ENCODE data around the gene RBX1.
A peak's percentile ranks its signal among the peaks of the same experiment; 100 is the strongest.

The RBX1 gene

GRCh38 chr22:40951795-40952605, 822 bp downstream of the RBX1 start (continued):
- TF ChIP-seq, protein P1, sequence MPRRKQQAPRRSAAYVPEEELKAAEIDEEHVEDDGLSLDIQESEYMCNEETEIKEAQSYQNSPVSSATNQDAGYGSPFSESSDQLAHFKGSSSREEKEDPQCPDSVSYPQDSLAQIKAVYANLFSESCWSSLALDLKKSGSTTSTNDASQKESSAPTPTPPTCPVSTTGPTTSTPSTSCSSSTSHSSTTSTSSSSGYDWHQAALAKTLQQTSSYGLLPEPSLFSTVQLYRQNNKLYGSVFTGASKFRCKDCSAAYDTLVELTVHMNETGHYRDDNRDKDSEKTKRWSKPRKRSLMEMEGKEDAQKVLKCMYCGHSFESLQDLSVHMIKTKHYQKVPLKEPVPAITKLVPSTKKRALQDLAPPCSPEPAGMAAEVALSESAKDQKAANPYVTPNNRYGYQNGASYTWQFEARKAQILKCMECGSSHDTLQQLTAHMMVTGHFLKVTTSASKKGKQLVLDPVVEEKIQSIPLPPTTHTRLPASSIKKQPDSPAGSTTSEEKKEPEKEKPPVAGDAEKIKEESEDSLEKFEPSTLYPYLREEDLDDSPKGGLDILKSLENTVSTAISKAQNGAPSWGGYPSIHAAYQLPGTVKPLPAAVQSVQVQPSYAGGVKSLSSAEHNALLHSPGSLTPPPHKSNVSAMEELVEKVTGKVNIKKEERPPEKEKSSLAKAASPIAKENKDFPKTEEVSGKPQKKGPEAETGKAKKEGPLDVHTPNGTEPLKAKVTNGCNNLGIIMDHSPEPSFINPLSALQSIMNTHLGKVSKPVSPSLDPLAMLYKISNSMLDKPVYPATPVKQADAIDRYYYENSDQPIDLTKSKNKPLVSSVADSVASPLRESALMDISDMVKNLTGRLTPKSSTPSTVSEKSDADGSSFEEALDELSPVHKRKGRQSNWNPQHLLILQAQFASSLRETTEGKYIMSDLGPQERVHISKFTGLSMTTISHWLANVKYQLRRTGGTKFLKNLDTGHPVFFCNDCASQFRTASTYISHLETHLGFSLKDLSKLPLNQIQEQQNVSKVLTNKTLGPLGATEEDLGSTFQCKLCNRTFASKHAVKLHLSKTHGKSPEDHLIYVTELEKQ (tag by site-specific recombination; IDR thresholded peaks at IDR 0.05; ENCODE audit: borderline replicate concordance) = no peak
- TF ChIP-seq KLF16 (tag by site-specific recombination; IDR thresholded peaks at IDR 0.05) (no peak), ZNF423 (tag by site-specific recombination; IDR thresholded peaks at IDR 0.05) (no peak), ZNF302 (tag by site-specific recombination; IDR thresholded peaks at IDR 0.05; ENCODE audit: low read depth) (no peak), FEZF1 (tag by site-specific recombination; IDR thresholded peaks at IDR 0.05) (peak; percentile 83), KLF1 (tag by site-specific recombination; IDR thresholded peaks at IDR 0.05) (no peak; the same call in 1 of the 2 replicates), ZNF426 (tag by site-specific recombination; IDR thresholded peaks at IDR 0.05) (0 out of 2 replicates have a peak, but pooled peaks have one; percentile 7), WT1 (tag by site-specific recombination; IDR thresholded peaks at IDR 0.05) (no peak), ZNF221 (tag by site-specific recombination; IDR thresholded peaks at IDR 0.05; ENCODE audit: borderline replicate concordance) (no peak), IKZF3 (tag by site-specific recombination; IDR thresholded peaks at IDR 0.05) (no peak), SETDB1 (IDR thresholded peaks at IDR 0.05; ENCODE audit: insufficient read length, low read length) (no peak), ZNF792 (tag by site-specific recombination; IDR thresholded peaks at IDR 0.05) (no peak), ZBTB6 (tag by site-specific recombination; IDR thresholded peaks at IDR 0.05) (no peak), HOXD13 (CRISPR knock-in tag; IDR thresholded peaks at IDR 0.05; ENCODE audit: borderline replicate concordance) (no peak), ZNF596 (tag by site-specific recombination; IDR thresholded peaks at IDR 0.05) (no peak), ZNF223 (tag by site-specific recombination; IDR thresholded peaks at IDR 0.05) (no peak), ZBTB26 (tag by site-specific recombination; optimal IDR thresholded peaks at IDR 0.05) (no peak)
- TF ChIP-seq, protein P2, sequence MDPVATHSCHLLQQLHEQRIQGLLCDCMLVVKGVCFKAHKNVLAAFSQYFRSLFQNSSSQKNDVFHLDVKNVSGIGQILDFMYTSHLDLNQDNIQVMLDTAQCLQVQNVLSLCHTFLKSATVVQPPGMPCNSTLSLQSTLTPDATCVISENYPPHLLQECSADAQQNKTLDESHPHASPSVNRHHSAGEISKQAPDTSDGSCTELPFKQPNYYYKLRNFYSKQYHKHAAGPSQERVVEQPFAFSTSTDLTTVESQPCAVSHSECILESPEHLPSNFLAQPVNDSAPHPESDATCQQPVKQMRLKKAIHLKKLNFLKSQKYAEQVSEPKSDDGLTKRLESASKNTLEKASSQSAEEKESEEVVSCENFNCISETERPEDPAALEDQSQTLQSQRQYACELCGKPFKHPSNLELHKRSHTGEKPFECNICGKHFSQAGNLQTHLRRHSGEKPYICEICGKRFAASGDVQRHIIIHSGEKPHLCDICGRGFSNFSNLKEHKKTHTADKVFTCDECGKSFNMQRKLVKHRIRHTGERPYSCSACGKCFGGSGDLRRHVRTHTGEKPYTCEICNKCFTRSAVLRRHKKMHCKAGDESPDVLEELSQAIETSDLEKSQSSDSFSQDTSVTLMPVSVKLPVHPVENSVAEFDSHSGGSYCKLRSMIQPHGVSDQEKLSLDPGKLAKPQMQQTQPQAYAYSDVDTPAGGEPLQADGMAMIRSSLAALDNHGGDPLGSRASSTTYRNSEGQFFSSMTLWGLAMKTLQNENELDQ (tag by site-specific recombination; IDR thresholded peaks at IDR 0.05; ENCODE audit: low read depth) = no peak
- TF ChIP-seq, protein P3, sequence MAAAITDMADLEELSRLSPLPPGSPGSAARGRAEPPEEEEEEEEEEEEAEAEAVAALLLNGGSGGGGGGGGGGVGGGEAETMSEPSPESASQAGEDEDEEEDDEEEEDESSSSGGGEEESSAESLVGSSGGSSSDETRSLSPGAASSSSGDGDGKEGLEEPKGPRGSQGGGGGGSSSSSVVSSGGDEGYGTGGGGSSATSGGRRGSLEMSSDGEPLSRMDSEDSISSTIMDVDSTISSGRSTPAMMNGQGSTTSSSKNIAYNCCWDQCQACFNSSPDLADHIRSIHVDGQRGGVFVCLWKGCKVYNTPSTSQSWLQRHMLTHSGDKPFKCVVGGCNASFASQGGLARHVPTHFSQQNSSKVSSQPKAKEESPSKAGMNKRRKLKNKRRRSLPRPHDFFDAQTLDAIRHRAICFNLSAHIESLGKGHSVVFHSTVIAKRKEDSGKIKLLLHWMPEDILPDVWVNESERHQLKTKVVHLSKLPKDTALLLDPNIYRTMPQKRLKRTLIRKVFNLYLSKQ (tag by site-specific recombination; IDR thresholded peaks at IDR 0.05; ENCODE audit: borderline replicate concordance) = no peak

All from HEK293 (cell line).